HTERT RPE-1 (cell line): ENCODE results near the gene CTNNBL1.
"Not testable (repeated sequence)": the region's sequence is repeated elsewhere in the genome, so short reads cannot be mapped to it uniquely, and the experiment has no call there.

Experiments
- in situ Hi-C: fragments of 300-500 bp; cut with MboI; formaldehyde crosslinking; loops from 4 replicates; pipeline ENCODE4 v1.14.3; 2020; ENCODE audit warnings: low sequenced_read_pairs

The CTNNBL1 gene

DNA sequence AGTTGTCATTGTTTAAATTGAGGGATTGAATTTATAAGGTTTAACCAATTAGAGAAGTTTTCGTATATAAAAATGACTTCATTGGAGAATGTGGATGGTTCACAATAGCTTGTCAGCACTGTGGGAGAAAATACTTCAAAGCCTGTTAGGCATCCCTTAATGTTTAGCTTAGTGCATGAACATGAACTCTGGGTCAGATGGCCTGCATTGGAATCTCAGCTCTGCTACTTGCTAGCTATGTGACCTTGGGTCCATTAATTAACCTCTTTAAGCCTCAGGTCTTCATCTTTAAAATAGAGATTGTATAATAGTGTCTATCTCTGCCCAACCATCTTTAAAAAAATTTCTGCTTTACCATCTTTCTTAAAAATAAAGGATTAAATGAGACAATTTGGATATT is 11.1 kb downstream of the CTNNBL1 start:
- in situ Hi-C loops, result no loop called here

DNA sequence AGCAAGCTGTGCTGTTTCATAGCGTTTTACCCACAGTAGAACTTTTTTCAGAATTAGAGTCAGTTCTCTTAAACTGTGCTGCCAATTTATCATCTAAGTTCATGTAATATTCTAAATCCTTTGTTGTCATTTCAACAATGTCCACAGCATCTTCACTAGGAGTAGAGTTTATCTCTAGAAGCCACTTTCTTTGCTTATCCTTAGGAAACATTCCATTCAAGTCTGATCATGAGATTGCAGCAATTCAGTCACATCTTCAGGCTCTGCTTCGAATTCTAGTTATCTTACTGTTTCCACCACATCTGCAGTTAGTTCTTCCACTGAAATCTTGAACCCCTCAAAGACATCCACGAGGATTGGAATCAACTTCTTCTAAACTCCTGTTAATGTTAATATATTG is 12.5 kb downstream of the CTNNBL1 start:
- in situ Hi-C loops, result no loop called here

DNA sequence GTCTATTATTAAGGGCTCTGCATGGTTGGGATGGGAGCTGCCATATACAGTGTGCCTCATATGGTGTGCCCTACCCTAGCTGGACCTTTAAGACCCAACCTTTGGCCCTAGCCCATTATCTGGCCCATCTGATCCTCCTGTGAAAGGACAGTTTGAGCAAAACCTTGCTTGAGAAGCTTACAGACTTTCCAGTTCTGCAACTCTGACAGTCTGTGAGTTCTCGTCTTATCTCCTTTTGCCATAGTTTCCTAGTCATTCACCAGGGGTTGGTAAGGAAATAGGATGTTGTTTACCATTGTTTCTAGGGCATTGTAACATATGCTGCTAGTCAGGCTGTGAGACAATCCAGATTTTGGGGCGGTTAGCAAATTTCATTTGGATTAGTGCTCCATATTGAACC is 17.2 kb downstream of the CTNNBL1 start:
- in situ Hi-C loops, result no loop called here

DNA sequence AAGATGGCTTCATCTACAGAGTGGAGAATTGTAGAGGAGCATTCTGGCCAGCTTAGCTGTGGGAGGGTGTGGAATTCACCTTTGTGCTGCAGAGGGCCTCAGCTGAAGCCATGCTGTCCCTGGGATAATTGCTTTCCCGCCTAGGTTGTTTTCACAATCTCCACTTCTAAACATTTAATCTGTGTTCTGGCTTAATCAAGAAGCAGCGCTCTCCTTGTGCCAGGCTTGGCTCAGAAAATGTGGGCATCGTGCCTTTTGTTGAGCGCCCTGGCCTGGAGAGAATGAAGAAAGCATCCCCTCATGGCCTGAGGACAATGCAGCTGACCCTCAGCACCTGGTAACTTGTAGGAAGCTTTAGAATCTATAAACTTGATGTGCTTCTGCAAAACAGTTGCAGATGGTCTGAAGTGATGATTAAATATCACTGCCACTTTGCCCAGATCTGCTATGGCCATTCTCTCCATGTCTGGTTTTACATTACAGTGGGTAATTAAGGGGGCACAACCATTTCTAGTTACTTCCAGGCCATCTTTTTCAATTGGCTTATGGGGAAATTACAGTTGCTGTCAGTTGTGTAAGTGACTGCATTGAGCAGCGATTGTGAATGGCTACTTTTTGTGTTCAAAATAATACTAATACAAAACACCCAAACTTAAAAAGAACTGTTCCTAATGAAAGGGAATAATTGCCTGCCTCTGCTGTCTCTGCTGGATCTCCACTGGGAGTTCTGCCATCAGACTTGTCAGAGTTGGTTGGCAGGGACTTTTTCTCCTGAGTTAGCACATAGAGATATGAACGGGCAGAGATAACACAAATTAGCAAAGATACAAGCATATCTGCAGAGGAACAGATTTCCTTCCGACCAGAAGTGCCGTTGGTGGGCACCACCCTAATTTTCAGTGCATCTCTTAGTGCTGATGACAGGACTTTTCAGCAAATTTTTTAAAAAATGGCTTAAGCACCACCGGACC is 18.4 kb downstream of the CTNNBL1 start:
- in situ Hi-C loops, result no loop called here

- in situ Hi-C loops, result no loop called here
These were observed 19.6 kb downstream of the CTNNBL1 start for GRCh38 chr20:37713396-37713795.

- in situ Hi-C loops, result no loop called here
These were observed 21.3 kb downstream of the CTNNBL1 start for GRCh38 chr20:37714978-37715672.

- in situ Hi-C loops, result no loop called here
These were observed 27.9 kb downstream of the CTNNBL1 start for GRCh38 chr20:37721751-37722150.

GRCh38 chr20:37722312-37722711 is 28.5 kb downstream of the CTNNBL1 start:
- in situ Hi-C loops, result not testable (repeated sequence)

DNA sequence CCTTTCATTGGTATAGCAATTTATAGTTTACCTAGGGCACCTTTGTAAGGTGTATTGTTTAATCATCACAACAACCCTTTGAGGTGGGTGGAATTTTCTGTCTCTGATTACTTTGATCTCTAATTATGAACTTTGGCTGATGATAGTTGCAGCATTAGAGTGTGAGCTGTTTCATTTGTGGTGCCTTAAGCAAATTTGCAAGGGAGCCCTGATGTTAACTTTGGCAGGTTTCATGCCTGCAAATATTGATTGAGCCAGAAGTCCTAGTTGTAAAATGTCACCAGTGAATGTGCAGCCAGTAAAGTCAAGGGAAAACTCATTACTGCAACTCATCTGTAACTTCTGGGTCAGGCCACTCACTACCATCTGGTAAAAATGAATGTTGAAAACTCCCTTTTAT is 29.8 kb downstream of the CTNNBL1 start:
- in situ Hi-C loops, result no loop called here

- in situ Hi-C loops, result no loop called here
These were observed 31.3 kb downstream of the CTNNBL1 start for GRCh38 chr20:37725165-37725564.

DNA sequence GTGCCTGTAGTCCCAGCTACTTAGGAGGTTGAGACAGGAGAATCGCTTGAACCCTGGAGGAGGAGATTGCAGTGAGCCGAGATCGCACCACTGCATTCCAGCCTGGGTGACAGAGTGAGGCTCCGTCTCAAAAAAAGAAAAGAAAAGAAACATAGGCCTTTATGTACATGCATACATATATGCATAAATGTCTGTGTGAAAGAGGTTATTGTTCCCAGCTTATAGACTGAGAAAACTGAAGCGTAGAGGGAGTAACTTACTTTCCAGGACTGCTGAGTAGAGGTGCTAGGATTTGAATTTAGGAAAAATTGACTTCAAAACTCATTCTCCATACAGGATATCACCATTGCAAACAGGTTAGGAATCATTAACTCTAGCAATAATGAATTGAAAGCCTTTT is 32.0 kb downstream of the CTNNBL1 start:
- in situ Hi-C loops, result no loop called here

DNA sequence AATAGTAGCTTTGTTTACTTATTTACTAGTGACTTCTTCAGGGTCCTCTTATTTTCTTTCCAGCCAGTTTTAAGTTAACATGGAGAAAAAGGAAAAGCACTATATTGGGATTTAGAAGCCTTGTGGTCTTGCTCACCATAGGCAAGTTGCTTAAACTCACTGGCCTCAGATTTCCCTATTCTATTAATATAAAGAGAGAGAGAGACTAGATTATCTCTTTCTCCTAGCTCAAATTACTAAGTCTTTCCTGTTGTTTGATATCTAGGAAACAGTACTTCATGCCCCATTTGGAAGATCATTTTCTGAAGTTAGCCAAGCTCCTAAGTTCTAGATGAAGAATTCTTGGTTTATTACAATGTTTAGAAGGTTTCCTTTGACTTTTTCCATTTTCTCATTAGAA is 32.5 kb downstream of the CTNNBL1 start:
- in situ Hi-C loops, result no loop called here

DNA sequence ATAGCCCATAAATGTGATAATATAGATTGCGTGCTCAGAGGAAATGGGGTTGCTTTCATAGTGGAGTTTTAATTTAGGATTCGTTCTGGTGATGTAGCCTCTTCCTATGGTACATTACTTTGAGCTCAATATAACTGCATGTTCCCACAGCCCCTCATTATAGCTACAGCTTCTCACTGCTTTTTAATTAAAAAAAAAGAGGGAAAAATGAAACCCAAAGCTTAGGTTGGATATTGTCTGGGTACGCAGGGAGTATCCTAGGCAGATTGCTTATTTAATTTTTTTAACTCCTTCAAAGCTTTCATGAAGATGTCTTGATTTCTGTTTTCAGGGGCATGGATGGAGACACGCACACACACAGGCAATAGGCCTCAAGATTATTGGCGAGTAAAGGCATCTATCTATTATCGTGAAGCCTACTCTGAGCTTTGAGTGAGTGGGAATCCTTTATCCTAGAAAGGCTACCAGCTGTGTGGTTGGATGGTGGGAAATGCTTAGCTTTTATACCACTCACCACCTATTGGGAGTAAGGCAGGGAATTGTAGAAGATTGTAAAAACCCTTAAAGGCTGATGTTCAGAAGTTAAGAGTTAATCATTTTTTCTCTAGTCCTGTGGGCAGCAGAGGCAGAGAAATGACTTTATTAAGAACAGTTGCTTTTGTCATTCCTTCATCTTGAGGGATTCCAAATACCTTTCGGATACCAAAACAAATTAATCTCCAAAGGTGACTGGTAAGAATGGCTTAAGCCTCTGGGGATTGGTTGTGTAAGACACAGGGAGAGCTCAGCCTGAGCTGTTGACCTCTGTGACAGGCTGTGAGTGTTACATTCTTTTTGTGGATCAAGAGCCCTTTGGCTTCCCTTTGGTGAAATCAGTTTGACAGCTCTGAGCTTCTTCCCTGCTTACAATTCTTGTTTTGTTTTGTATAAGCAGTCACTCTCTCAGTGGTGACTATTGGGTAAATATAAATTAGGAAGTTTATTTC is 33.4 kb downstream of the CTNNBL1 start:
- in situ Hi-C loops, result no loop called here

- in situ Hi-C loops, result no loop called here
These were observed 34.3 kb downstream of the CTNNBL1 start for GRCh38 chr20:37727957-37728634.

DNA sequence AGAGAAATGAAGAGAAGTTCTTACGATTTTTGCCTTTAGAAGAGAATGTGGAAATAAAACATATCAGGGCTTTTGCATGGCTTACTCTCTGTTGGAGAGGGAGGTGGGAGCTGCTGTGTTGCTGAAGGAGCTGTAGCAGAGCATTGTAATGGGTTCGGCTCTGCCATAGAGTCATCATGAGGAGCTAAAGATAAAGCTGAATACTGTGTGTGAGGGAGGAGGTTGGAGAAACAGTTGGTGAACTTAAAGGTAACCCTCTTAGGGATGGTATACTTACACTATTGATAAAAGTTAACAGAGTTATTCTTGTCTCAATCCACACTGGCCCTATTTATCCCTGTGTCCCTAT is 34.8 kb downstream of the CTNNBL1 start:
- in situ Hi-C loops, result no loop called here

DNA sequence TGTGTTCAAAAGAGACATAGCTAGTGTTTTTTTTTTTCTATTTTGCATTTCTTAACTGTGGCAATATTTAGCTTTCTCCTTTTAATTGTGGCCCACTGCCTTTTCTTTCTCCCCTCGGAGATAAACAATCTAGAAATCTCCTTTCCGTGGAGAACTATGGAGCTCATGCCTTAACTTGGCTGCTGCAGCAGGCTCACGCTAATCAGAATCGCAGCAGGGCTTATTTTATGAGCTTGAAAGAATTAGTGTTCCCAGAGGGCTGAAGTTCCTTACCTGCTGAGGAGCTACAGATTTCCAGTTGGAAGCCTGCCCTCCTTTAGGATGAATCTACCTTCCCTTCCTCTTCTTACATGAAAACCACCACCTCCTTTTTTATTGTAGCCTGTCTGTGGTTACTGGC is 35.6 kb downstream of the CTNNBL1 start:
- in situ Hi-C loops, result no loop called here

DNA sequence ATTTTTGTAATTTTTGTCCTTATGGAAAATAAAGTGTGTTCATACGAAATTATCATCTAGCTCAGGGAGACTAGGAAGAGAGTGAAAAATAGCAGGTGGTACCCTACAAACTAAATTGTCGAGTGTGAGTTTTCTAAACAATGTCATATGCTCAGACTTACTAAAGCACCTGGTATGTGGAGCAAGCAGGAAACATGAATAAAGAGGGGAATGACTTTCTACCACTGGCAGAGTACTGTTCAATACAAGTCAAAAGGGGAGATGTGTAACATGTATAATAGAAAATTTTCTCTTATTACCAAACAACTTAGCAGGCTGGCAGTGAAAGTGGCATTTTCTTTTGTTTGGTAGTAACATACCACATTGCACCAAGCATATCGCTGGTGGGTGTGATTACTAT is 36.1 kb downstream of the CTNNBL1 start:
- in situ Hi-C loops, result no loop called here

DNA sequence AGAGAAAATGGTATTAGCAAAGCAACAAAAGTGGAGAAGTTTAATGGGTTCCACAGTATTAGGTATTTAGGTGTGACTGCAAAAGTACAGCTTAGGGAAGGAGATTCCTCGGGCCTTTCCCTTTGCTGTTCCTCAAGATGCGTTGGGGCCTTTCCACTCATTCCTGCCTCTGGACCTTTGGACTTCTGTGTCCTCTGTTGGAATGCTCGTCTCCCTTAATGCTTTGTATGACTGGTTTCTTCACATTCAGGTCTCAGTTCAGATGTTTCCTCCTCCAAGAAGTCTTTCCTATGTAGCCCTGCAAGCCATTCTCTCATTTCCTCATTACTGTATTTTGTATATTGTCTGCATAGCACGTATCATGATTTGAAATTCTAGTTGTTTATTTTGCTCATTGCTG is 39.6 kb downstream of the CTNNBL1 start:
- in situ Hi-C loops, result no loop called here

- in situ Hi-C loops, result no loop called here
These were observed 40.6 kb downstream of the CTNNBL1 start for GRCh38 chr20:37734228-37734985.

GRCh38 chr20:37735541-37735940 is 41.7 kb downstream of the CTNNBL1 start:
- in situ Hi-C loops, result no loop called here
